Fibroblast of lung (primary cell): ENCODE measurements around the gene SMIM34. TPM values are rescaled to one million over a fixed set of nuclear protein-coding genes. Genes with fewer than 3 reads are reported as not detected.
"Not testable (repeated sequence)": the region's sequence is repeated elsewhere in the genome, so short reads cannot be mapped to it uniquely, and the experiment has no call there.

Source experiments
- DNase-seq, 2 donors: peaks; one replicate each; pipeline versions ENCODE4 v3.0.0 to v3.0.0-alpha.2; 2010; ENCODE audit warnings: low read depth in 2 of 2
- H2AFZ ChIP-seq: 2 replicates; pipeline ENCODE4 v1.5.1; 2012; ENCODE audit warnings: low read length, control low read depth, inconsistent platforms
- H3K27ac ChIP-seq: 2 replicates; pipeline ENCODE4 v1.5.1; 2011; ENCODE audit warnings: low read length, control low read depth; ENCODE audit not compliant: insufficient read depth
- H3K27me3 ChIP-seq: 2 replicates; pipeline ENCODE4 v1.5.1; 2011; ENCODE audit warnings: mild to moderate bottlenecking, low read length; ENCODE audit not compliant: control insufficient read depth, insufficient read depth
- H3K36me3 ChIP-seq: 2 replicates; pipeline ENCODE4 v1.5.1; 2011; ENCODE audit warnings: low read length; ENCODE audit not compliant: control insufficient read depth, insufficient read depth
- H3K4me1 ChIP-seq: 2 replicates; pipeline ENCODE4 v1.5.1; 2011; ENCODE audit warnings: low read length; ENCODE audit not compliant: control insufficient read depth, insufficient read depth; ENCODE audit errors: extremely low read depth
- H3K4me2 ChIP-seq: 2 replicates; pipeline ENCODE4 v1.5.1; 2011; ENCODE audit warnings: low read length, control low read depth; ENCODE audit not compliant: insufficient read depth; ENCODE audit errors: extremely low read depth
- H3K4me3 ChIP-seq, 4 experiments: fragments of 200-600 bp in 1 of 4; sonication (generic) in 1 of 4; replicated peaks in 1 of 4; 2 replicates each; pipeline ENCODE4 v1.5.1; 2011 to 2016; ENCODE audit warnings: low read length in 4 of 4, low read depth in 3 of 4, mild to moderate bottlenecking in 3 of 4, control low read depth in 2 of 4, inconsistent platforms in 1 of 4, mixed read lengths in 1 of 4; ENCODE audit not compliant: insufficient read depth in 1 of 4; ENCODE audit errors: control extremely low read depth in 1 of 4
- H3K79me2 ChIP-seq: 2 replicates; pipeline ENCODE4 v1.5.1; 2012; ENCODE audit warnings: mild to moderate bottlenecking, low read length, inconsistent platforms; ENCODE audit not compliant: control insufficient read depth, insufficient read depth
- H3K9ac ChIP-seq: 2 replicates; pipeline ENCODE4 v1.5.1; 2011; ENCODE audit warnings: mild to moderate bottlenecking, low read length, control low read depth; ENCODE audit not compliant: insufficient read depth
- H3K9me3 ChIP-seq: 2 replicates; pipeline ENCODE4 v1.5.1; 2012; ENCODE audit warnings: low read depth, low read length; ENCODE audit not compliant: control insufficient read depth, insufficient read depth
- H4K20me1 ChIP-seq: 2 replicates; pipeline ENCODE4 v1.5.1; 2011; ENCODE audit warnings: low read length; ENCODE audit not compliant: control insufficient read depth, insufficient read depth; ENCODE audit errors: extremely low read depth
- polyA plus RNA-seq, 2 donors: library from polyadenylated mRNA; depleted of rRNA in 1 of 2; stranded (reverse) in 1 of 2; unstranded in 1 of 2; fragments of >200 nt; gene quantifications; 2 replicates each; pipeline ENCODE4 v1.2.1, GENCODE V29; 2011 to 2012; ENCODE audit warnings: missing spikeins in 1 of 2
- total RNA-seq: library from RNA; depleted of rRNA; stranded (reverse); fragments of >200 nt; gene quantifications from 2 replicates; pipeline ENCODE4 v1.2.1, GENCODE V29; 2014

SMIM34 gene
- total and polyA plus RNA-seq, 2 donors (not counting 1 experiment from before 2014, with no cell fraction given) = not detected

DNA sequence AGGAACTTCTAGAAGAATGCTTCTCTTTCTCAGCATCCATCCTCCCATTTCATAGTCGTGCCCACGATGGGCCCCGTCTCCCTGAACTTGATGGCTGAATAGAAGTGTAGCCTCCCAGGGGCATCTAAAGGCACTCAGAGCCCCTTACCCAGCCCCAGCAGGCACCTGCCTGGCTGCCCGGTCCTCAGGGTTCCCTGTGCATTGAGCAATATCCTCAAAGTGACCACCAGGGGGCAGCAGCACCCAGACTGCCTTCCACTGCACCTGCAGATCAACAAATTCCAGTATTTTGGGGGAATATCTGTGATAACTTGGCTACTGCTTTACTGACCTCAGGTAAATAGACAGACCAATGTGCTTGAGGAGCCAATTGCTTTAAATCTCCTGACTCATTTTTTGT is 19.7 kb upstream of the SMIM34 start:
- not testable (repeated sequence) for H4K20me1 ChIP-seq, H3K27ac ChIP-seq, H3K36me3 ChIP-seq, H3K27me3 ChIP-seq, H3K4me3 ChIP-seq, H3K9ac ChIP-seq, H3K4me1 ChIP-seq, H3K79me2 ChIP-seq, H2AFZ ChIP-seq, H3K4me2 ChIP-seq, DNase-seq, H3K9me3 ChIP-seq

DNA sequence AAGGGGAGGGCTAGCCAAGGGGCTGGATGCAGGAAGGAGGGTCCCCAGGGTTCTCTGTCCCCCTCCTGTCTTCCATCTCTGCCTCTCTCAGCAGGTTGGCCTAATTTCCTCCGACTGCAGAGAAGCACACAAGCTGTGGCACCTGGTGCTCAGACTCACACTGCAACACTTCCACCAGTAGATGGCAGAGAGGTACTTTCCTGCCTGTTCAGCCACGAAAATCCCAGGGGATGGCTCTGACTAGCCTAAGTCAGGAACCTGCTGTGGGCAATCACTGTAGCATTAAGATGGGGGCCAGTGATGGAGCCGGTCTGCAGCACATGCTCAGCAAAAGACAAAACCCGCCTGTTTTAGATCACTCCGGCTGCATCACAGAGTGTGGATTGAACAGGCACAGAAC is 6.0 kb upstream of the SMIM34 start:
- H4K20me1 ChIP-seq, H3K4me1 ChIP-seq, H2AFZ ChIP-seq, H3K79me2 ChIP-seq, H3K27me3 ChIP-seq, H3K27ac ChIP-seq, H3K4me2 ChIP-seq, H3K4me3 ChIP-seq, H3K36me3 ChIP-seq, H3K9ac ChIP-seq, DNase-seq, H3K9me3 ChIP-seq: not testable (repeated sequence)

DNA sequence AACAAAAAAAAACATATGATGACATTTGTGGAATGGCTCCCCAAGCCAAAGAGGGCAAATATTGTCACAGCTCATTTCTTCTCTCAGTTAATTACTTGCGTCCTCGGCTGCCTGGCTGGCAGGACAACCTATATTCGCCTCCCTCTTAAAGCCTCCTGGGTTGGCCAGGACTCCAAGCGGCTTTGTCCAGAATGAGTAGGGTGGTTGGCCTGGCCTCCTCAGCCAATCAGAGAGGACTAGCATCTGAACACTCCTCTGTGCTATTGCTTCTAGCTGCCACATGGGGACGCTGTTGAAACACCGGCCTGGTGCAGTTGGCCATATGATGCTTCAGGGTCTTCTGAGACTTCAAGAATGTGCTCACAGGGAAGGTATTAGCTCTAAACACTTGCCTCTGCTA is 4.7 kb upstream of the SMIM34 start:
- DNase-seq, H3K4me3 ChIP-seq, H3K27me3 ChIP-seq, H3K9me3 ChIP-seq, H3K9ac ChIP-seq, H3K79me2 ChIP-seq, H4K20me1 ChIP-seq, H3K27ac ChIP-seq, H2AFZ ChIP-seq, H3K36me3 ChIP-seq, H3K4me1 ChIP-seq, H3K4me2 ChIP-seq: not testable (repeated sequence)

DNA sequence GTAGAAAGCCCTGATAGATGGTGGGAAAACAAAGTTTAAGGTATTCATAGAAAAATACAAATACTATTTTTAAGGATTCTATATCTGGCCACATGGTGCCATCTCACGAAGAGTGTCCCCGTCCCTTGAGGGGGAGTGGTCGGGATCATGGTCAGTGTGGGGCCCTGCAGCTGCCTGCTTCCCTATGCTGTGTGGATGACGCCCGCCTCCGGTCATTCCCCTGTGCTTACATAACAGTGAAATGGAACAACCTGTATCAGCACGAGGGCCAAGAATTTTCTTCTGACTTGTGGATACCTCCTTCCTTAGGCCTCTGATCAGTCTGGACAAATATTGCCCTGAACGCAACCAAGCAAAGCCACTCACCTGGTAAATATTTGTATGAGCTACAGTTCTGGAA is 3.6 kb upstream of the SMIM34 start:
- H3K4me1 ChIP-seq, H3K36me3 ChIP-seq, H3K4me3 ChIP-seq, H3K79me2 ChIP-seq, H3K27ac ChIP-seq, H2AFZ ChIP-seq, H3K4me2 ChIP-seq, H3K9ac ChIP-seq, DNase-seq, H3K27me3 ChIP-seq, H4K20me1 ChIP-seq, H3K9me3 ChIP-seq: not testable (repeated sequence)

DNA sequence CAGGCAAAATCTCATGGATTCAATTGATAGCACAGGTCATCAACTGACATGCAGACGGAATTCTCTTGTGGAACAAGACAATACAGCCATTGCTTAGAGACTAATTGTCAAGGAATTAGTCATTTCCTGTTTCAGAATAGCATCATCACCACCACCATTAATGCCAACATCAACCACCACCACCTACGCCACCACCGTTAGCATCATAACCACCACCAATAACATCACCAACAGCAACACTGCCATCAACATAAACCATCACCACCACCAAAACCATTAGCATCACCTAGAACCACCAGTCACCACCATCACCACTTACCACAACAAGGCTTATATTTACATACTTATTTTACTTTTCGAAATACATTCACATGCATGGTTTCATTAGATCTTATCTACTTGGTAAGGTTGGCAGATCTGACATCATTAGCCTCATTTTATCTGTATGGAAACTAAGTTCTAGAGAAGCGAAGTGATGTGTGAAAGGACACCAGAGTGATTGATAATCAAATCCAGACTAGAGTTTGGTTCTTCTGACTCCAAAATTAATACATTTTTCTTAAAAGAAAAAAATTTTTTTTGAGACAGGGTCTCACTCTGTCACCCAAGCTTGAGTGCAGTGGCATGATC is 6.2 kb downstream of the SMIM34 start:
- not testable (repeated sequence) for H3K36me3 ChIP-seq, H3K27me3 ChIP-seq, H3K79me2 ChIP-seq, H3K27ac ChIP-seq, H3K4me3 ChIP-seq, H3K4me1 ChIP-seq, H2AFZ ChIP-seq, H4K20me1 ChIP-seq, DNase-seq, H3K9me3 ChIP-seq, H3K4me2 ChIP-seq, H3K9ac ChIP-seq

DNA sequence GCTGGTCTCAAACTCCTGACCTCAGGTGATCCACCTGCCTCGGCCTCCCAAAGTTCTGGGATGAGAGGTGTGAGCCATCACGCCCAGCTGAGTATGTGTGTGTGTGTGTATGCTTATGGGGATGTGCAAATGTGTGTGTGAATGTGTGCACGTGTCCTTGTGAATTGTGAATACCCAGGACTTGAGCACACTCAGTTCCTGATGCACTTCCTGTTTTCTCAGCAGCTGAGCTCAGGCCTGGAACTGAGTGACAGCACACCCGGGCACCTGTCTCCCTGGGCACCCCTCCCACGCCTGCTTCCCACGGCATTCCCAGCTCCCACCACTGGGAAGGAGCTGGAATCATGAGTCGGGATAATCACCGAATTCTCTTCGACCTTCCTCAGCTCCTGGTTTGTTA is 16.5 kb downstream of the SMIM34 start:
- not testable (repeated sequence) for H3K9ac ChIP-seq, H3K4me2 ChIP-seq, H4K20me1 ChIP-seq, H3K4me1 ChIP-seq, H3K27me3 ChIP-seq, DNase-seq, H3K79me2 ChIP-seq, H3K36me3 ChIP-seq, H2AFZ ChIP-seq, H3K4me3 ChIP-seq, H3K9me3 ChIP-seq, H3K27ac ChIP-seq

DNA sequence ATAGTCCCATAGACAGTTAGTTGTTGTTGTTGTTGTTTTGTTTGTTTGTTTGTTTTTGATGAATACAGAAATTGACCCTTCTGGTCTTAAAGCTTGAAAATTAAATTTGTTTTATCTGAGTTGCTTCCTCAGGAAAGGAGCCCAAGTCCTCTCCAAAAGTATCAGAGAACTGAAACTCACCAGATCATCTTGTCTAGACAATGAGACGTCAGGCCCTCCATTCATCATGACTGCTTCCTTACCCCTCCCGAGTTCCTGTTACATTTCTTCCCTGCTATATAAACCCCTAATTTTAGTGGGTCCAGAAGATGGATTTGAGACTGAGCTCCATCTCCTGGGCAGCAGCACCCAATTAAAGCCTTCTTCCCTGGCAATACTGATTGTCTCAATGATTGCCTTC is 17.1 kb downstream of the SMIM34 start:
- H3K27me3 ChIP-seq, H3K9ac ChIP-seq, H2AFZ ChIP-seq, H3K36me3 ChIP-seq, H3K79me2 ChIP-seq, DNase-seq, H3K4me1 ChIP-seq, H3K27ac ChIP-seq, H4K20me1 ChIP-seq, H3K9me3 ChIP-seq, H3K4me2 ChIP-seq, H3K4me3 ChIP-seq: not testable (repeated sequence)
